ENCODE measurements around the gene CEP41.

Gene CEP41

GRCh38 chr7:130358471-130358870, 82.3 kb downstream of the CEP41 start:
- Histone ChIP-seq H3K4me3 (ENCODE audit: low read depth, low read length) (no peak overlapping the region), H3K36me3 (no peaks in the 10 kb centered on the region), H3K27ac (no peak overlapping the region), H3K27me3 (ENCODE audit: insufficient read depth, low read depth, severe bottlenecking) (no peaks in the 10 kb centered on the region), H3K9me3 (ENCODE audit: severe bottlenecking) (peaks cover 10% of the 10 kb centered on the region)
- no peak for DNase-seq
- no peak for TF ChIP-seq CTCF (IDR thresholded peaks at IDR 0.05; ENCODE audit: low read depth, low read length)

DNA sequence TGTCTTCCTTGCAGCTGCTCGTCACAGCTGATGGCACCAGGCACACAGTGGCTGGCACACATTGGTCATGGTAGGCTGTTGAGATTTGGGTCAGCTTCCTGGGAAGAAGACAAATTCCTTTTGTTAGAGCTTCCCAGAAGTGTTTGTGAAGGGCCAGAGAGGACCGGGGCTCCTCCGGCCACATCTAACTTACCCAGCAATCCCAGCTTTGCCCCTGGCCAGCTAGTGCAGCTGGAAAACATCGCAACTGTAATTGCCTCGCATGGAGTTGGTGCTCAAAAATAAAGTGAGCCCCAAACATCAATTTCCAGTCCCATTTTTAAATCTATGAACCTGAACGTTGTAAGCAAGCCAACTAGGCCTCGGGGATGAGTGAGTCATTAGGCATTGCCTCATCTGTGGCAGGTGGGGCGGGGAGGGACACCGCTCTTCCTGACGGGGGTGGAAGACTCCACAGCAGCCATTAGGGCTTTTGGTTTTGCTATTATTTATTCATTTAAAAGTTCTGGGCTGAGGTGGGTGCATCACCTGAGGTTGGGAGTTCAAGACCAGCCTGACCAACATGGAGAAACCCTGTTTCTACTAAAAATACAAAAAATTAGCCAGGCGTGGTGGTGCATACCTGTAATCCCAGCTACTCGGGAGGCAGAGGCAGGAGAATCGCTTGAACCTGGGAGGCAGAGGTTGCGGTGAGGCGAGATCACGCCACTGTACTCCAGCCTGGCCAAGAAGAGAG, 83.8 kb downstream of the CEP41 start:
- Histone ChIP-seq H3K27ac (no peak overlapping the region), H3K36me3 (no peaks in the 10 kb centered on the region), H3K4me3 (ENCODE audit: low read depth, low read length) (no peak overlapping the region), H3K9me3 (ENCODE audit: severe bottlenecking) (peaks cover 10% of the 10 kb centered on the region), H3K27me3 (ENCODE audit: insufficient read depth, low read depth, severe bottlenecking) (no peaks in the 10 kb centered on the region)
- no peak for TF ChIP-seq CTCF (IDR thresholded peaks at IDR 0.05; ENCODE audit: low read depth, low read length)
- DNase-seq: no peak

- H3K27ac ChIP-seq: no peak overlapping the region
- no peak for DNase-seq
- no peaks in the 10 kb centered on the region for H3K27me3 ChIP-seq (ENCODE audit: insufficient read depth, low read depth, severe bottlenecking)
- peaks cover 10% of the 10 kb centered on the region for H3K9me3 ChIP-seq (ENCODE audit: severe bottlenecking)
- H3K4me3 ChIP-seq (ENCODE audit: low read depth, low read length): no peak overlapping the region
- TF ChIP-seq CTCF (IDR thresholded peaks at IDR 0.05; ENCODE audit: low read depth, low read length): no peak
- H3K36me3 ChIP-seq: no peaks in the 10 kb centered on the region
These were observed 84.5 kb downstream of the CEP41 start for GRCh38 chr7:130356121-130356875.

- no peak for DNase-seq
- no peak overlapping the region for H3K27ac ChIP-seq
These were observed 87.6 kb downstream of the CEP41 start for GRCh38 chr7:130353196-130353595.

DNA sequence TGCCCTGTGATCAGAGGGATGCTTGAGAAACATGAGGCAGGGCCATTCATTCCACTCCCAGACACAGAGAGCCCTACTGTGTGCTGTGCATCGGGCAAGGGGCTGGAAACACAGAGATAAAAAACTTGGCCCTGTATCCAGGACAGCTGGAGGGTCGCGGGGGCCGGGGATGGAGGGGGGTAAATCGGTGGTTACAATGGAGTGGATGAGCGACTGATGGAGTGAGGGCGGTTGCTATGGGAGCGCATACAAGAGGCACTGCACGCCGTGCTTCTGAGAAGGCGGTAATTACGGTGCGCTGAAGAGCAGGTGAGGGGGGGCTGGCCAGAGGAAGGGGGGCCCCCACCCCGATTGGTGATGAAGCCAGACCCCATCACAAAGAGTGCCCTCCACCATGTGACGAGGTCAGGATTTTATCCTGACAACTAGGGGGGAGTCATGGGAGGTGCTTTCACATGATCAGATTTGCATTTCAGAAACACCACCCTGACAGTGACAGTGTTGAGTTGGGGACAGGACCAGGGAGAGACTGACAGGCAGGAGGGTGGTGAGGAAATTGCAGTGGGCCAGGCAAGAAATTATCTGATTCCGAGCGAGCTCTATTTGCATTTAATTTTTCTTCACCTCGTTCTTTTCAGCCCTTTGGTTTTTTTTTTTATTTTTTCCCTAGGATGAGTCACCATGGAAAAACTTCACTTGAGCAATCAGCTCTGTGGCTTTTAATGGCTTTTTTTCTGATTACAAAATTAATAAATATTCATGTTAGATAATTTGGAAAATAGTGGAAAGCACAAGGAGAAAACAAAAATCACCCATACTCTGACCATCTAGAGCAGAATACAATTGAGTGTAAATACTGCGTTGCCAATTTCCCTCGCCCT, 88.4 kb downstream of the CEP41 start:
- Histone ChIP-seq H3K9me3 (ENCODE audit: severe bottlenecking) (no peaks in the 10 kb centered on the region), H3K36me3 (no peaks in the 10 kb centered on the region), H3K4me3 (ENCODE audit: low read depth, low read length) (no peak overlapping the region), H3K27ac (no peak overlapping the region), H3K27me3 (ENCODE audit: insufficient read depth, low read depth, severe bottlenecking) (no peaks in the 10 kb centered on the region)
- TF ChIP-seq CTCF (IDR thresholded peaks at IDR 0.05; ENCODE audit: low read depth, low read length): no peak
- DNase-seq: no peak

More at GRCh38 chr7:130353196-130353595, 87.6 kb downstream of the CEP41 start:
- Histone ChIP-seq H3K36me3 (no peaks in the 10 kb centered on the region), H3K27me3 (ENCODE audit: insufficient read depth, low read depth, severe bottlenecking) (no peaks in the 10 kb centered on the region), H3K4me3 (ENCODE audit: low read depth, low read length) (no peak overlapping the region), H3K9me3 (ENCODE audit: severe bottlenecking) (no peaks in the 10 kb centered on the region)
- no peak for TF ChIP-seq CTCF (IDR thresholded peaks at IDR 0.05; ENCODE audit: low read depth, low read length)
